NB4 (cell line): ENCODE measurements around the gene SEPTIN5.
A peak's percentile ranks its signal among the peaks of the same experiment; 100 is the strongest.

Source experiments
- CTCF ChIP-seq: IDR thresholded peaks from one replicate; pipeline ENCODE4 v1.5.1; 2012; ENCODE audit warnings: low read depth, low read length
- POLR2A ChIP-seq: IDR thresholded peaks from 2 replicates; pipeline ENCODE4 v1.6.1; 2011; ENCODE audit warnings: mild to moderate bottlenecking; ENCODE audit not compliant: insufficient read length; ENCODE audit errors: extremely low read depth

DNA sequence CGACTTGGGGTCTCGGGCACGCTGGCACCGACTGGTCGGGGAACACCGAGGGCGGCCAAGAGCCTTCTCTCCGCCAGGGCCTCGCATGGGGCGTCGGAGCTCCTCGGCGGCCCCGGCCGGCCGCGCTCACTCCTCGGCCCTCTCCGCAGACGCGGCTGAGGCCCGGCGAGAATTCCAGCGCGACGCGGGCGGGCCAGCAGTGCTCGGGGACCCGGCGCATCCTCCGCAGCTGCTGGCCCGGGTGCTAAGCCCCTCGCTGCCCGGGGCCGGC, 51.9 kb downstream of the SEPTIN5 start:
- no peak for TF ChIP-seq CTCF
- TF ChIP-seq POLR2A: peak; percentile 22
